GM19395 (cell line): ENCODE data around the gene NXF2.
"Not testable (repeated sequence)": the region's sequence is repeated elsewhere in the genome, so short reads cannot be mapped to it uniquely, and the experiment has no call there.

ENCODE experiments used
- ATAC-seq: cut with Tn5 transposase; IDR thresholded peaks from one replicate; pipeline ENCODE4 v1.9.1; 2021; ENCODE audit warnings: mild to moderate bottlenecking, moderate library complexity; ENCODE audit not compliant: unreplicated experiment

NXF2 gene, protein sequence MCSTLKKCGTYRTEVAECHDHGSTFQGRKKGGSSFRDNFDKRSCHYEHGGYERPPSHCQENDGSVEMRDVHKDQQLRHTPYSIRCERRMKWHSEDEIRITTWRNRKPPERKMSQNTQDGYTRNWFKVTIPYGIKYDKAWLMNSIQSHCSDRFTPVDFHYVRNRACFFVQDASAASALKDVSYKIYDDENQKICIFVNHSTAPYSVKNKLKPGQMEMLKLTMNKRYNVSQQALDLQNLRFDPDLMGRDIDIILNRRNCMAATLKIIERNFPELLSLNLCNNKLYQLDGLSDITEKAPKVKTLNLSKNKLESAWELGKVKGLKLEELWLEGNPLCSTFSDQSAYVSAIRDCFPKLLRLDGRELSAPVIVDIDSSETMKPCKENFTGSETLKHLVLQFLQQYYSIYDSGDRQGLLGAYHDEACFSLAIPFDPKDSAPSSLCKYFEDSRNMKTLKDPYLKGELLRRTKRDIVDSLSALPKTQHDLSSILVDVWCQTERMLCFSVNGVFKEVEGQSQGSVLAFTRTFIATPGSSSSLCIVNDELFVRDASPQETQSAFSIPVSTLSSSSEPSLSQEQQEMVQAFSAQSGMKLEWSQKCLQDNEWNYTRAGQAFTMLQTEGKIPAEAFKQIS

DNA sequence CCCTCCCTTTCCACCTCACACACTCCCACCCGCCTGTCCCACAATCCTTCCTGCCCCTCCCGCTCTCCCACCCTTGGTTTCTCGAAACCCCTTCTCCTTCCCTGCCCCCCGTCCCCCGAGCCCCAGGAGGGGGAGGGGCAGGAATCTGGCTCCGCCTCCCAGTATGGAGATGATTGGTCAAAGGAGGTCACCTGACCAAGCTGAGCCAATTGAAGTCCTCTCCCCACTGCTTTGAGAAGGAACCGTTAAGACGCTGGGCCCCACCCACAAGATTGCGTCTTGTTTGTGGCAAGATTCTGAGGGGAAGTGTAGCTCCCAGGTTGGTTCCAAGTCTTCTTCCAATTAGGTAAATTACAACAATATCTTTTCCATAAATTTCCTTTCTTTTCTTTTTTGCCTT lies at the start of gene NXF2:
Gene NXF2, plus strand, starts transcription at position 275 of the 400 bp plus-strand sequence. CDS start 59,912 bp downstream, outside the sequence.
- ATAC-seq, result not testable (repeated sequence)

DNA sequence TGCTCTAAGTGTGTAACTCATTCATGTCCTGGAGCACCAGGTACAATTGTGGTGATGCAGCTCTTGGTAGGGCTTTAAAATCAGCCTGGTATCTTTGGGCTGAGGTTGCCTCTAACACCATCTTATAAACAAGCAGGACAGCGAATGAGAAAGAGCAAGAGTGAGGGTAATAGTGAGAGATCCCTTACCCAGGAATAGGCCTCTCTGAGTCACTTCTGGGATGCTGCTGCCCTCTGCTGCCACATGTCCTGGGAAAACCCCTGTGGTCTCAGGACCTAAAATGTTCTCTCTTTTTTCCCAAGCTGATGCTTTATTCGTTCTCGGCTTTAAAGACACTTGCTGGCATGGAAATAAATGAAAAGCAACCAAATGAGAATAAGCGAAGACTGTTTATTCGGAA lies 39.0 kb upstream of the NXF2 start:
- ATAC-seq, result not testable (repeated sequence)

DNA sequence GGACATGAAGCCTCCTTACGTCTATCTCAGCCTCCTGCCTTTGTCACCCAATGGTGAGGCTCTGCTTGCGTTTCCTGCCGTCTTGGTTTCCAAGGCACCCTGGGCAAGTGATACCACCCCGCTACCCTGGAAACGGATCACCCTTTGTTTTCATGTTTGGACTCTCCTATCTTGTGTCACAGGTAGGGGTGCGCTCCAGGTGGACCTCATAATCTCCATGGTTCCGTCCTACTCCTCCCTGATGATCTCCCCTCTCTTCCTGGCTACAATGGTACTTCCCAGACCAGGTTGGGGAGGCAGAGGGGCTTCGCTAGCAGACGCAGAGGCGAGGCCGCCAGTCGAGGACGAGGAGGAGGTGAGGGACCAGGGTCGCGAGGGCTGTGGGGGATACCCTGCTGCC lies 32.0 kb upstream of the NXF2 start, which contains the start of gene TCP11X1:
Gene TCP11X1, plus strand, starts transcription at position 316 of the 400 bp plus-strand sequence.
- ATAC-seq, result not testable (repeated sequence)

DNA sequence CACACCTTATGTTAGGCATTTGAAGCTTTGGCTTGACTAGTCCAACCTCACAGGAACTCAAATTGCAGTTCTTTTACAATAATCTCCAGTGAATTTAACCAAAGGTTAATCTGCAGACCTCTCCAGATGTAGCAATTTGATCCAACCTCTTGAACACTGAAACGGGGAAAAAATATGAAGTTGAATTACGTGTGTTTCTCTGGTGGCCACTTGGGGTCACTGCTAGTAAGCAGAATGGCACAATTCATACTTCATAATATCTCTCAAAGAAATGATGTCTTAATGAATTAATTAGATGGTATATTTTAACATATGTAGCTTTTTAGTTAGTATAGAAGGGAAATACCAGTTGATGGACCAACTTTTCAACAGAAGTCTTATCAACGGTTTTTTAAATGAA lies 30.5 kb upstream of the NXF2 start:
- ATAC-seq, result not testable (repeated sequence)

DNA sequence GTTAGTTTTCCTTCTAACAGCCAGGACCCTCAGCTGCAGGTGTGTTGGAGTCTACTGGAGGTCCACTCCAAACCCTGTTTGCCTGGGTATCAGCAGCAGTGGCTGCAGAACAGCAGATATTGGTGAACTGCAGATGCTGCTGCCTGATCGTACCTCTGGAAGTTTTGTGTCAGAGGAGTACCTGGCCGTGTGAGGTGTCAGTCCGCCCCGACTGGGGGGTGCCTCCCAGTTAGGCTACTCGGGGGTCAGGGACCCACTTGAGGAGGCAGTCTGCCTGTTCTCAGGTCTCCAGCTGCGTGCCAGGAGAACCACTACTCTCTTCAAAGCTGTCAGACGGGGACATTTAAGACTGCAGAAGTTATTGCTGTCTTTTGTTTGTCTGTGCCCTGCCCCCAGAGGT lies 11.3 kb upstream of the NXF2 start:
- not testable (repeated sequence) for ATAC-seq

DNA sequence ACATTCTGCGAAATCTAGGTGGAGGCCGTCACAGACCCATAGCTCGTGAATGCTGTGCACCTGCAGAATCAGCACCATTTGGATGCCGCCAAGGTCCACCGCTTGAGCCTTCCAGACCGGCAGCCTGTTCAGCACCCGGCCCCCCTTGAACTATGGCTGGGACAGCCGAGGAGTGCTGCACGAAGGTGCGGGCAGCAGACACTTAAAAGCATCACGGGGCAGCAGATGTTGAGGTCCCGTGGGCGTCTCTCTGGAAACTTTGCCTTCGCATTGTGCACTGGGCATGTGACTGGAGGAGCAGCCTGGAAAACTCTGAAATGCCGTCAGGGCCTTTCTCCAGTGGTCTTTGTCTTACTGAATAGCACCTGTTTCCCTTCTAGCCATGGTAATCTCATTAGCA lies 6.7 kb upstream of the NXF2 start:
- ATAC-seq, result not testable (repeated sequence)

DNA sequence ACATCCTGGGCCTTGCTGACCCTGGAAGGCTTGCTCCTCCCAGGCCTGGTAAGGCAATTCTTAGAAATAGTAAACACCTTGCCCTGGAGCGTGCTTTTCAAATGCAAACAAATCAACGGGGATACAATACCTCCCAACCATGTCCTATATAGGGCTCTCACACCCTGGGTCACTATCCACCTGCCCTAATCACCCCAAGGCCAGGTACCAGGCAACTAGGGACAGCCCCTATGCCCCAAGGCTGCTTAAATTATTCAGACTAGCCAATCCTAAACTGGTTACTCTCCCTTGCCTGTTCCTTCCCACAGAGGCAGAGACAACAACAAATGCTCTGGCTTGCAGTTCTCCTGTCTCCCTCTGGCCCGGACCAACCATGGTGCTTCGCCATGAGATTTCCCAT lies 25.3 kb downstream of the NXF2 start:
- ATAC-seq, result not testable (repeated sequence)

DNA sequence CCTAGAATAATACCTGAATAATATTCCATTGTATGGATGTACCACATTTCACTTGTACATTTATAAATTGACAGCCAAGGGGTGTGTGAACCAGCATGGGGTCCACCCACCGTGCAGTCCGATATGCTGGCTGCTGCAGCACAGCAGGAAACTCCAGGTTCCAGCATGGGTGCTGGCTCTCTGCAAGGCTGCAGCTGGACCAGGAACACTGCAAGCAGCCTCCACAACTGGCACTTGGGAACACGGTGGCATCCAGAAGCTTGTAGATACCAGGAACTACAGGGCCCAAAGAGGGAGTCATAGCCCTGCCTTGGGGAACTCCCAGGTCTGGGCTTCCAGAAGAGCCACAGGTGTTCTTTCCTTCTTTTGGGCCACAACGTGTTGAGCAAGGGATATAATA lies 91.2 kb downstream of the NXF2 start:
- ATAC-seq, result no peak

DNA sequence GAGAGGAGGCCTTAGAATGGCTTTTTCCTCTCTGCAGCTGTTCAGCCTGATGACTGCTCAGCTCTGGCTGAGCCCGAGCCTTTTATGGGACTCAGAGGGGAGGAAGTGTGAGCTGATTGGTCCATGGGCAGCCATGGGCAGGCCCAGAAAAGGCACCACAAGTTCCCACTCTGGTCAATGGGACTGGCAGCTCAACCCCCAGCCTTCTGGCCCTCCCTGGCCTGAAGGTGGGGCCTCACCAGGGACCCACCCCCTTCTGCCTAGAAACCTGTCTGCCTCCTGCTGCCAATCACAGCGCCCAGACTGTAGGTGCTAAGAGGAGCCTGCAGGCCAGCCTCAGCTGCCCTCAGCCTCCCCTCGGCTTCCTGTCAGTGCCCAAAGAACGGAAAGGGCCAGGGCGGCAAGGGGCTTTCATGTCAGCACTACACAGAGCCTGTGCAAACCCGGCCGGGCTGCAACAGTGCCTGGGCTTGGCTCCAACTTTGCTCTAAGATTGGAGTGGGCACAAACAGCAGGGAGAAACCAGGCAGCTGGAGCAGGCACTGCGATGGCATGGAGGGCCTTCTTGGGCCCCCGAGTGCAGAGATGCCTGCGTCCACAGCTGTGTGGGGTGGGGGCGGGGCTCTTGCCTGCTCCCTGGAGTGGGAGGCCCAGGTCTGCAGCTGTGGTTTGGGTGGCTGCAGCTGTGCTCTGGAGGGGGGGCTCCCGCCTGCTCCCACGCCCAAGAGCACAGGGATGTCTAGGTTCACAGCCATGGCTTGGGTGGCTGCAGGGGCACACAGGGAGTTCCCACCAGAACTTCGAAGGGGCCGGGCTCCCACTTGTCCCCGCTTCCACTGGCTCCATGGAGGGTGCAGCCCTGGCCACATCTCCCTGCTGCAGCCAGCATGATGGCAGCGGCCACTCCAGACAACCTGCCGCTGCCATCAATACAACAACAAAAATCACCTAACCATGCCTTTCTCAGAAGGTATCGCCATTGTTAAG lies 92.6 kb downstream of the NXF2 start:
- no peak for ATAC-seq

DNA sequence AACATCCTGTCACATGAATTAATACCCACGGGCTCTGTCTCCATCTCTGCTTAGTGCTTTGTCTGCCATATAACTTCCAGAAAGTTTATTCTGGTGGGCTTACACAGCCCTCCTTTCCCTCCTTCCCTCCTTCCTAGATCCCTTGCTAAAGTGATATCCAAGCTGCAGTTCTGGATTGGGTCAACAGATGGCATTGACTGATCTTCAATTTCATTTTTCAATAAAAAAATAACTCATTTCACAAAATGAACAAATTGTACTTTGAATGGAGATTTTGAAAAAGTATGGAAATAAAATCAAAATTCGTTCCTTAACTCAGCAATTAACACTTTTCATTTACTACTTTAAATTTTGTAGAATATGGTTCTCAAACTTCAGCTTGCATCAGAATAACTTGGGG lies 94.9 kb downstream of the NXF2 start:
- ATAC-seq, result no peak

DNA sequence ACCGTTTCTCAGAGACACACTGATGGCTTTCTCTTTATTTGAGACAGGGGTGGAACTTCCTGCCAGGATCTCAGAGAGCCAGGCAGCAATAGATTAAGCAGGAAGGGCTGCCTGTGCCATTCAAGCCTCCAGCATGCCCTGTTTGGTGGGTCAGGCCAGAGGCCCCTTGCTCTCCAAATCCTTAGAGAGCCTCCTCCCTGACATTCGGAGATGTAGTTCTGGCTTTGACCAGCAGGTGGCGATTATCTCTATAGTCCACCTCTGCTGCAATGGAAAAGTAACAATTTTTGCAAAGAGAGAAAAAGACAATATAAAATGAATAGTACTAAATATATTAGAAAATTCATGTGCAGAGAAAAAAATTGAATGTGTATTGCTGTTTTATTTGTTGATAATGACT lies 98.9 kb downstream of the NXF2 start:
- ATAC-seq, result peak; percentile 74
